ENCODE results near the gene FGF14.

The FGF14 gene

DNA sequence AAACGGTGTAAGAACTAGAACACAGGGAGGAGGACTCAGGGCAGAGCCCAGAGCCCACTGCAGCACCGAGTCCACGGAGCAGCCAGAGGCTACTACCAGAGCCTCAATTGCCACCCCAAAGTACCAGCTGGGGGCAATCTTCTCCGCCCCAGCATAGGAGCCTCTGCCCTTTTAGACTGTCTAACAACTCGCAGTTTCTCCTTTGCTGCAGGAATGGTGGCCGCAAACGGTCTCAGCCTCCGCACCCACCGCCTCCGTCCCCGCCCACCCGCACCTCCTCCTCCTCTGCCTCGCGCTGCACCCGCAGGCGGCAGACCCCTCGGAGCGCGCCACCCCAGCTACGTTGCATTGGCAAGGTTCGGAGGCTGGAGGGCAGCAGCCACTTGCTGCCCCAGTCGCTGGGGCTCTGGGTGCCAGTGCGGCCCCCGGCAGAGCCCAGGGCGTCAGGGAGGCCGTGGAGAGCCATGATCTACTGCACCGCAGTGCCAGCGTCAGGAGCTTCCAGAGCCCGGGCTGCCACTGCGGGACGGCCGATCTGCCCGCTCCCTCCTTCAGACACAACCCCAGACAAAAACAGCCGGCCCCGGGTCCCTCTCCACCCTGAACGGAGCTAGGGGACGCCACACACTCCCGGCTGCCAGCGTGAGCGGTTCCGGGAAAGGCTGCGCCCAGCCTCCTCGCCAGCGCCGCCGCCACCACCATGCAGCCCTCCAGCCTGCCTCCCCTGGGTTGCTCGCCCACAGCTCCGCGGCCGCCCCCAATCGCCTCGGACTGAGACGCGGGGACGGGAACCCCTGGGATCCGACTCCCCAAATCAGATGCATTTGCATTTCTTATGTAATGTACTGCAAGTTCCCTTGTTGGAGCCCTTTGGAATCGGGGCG lies 1.8 kb downstream of the FGF14 start:
- Histone ChIP-seq H3K27me3 (no peaks in the 10 kb centered on the region), H3K9me3 (0 out of 2 replicates have a peak, but pooled peaks cover 3% of the 10 kb centered on the region), H3K4me1 (no peaks in the 10 kb centered on the region), H3K9ac (no peak overlapping the region), H4K20me1 (no peaks in the 10 kb centered on the region), H3K27ac (no peak overlapping the region), H3K36me3 (no peaks in the 10 kb centered on the region), H3K4me2 (no peak overlapping the region), H3K4me3 (no peak overlapping the region)
- TF ChIP-seq Cebpa-rat (IDR thresholded peaks at IDR 0.05), result no peak

DNA sequence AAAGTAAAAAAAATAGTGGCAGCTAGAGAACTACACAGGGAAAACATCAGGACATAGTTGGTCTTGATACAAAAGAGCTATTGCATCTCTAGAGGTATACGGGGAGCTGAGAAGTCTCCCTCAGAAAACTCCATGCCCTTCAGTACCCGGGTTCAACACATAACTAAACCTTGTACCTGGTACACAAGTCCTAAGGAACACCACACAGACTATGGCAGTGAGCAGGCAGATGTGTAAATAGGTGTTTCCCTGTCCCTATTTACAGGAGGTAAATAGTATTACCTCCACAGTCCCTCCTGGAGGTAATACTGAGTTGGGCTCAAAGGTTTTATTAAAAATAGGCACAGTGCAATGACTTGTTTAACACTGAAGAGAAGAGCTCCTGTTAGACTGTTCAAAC lies 5.9 kb downstream of the FGF14 start:
- H3K4me3 ChIP-seq, result no peak overlapping the region
- no peak for TF ChIP-seq Cebpa-rat (IDR thresholded peaks at IDR 0.05)
- peaks cover 16% of the 10 kb centered on the region for H3K9me3 ChIP-seq
- H3K4me2 ChIP-seq, result no peak overlapping the region
- H3K27me3 ChIP-seq, result no peaks in the 10 kb centered on the region
- H3K36me3 ChIP-seq, result no peaks in the 10 kb centered on the region
- no peaks in the 10 kb centered on the region for H4K20me1 ChIP-seq
- no peak overlapping the region for H3K27ac ChIP-seq
- H3K9ac ChIP-seq, result no peak overlapping the region
- H3K4me1 ChIP-seq, result no peaks in the 10 kb centered on the region

DNA sequence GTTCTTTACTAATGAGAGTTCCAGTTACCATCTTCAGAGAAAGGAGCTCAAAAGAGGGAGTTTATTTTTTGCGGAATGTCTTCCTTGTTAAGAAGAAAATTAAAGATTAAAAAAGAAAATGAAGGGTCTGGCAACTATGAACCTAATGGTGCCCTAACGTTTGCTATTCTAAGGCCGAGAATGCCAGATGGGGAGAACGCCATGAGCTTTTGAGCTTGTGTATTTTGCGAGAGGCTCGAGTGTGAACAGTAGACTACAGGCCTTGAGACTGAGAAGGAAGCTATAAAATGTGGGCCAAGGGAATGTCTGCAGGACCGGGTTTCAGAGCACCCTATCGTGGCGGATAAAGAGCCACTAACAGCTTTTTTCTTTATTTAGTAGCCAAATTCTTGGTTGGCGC lies 6.7 kb downstream of the FGF14 start:
- Histone ChIP-seq H3K27me3 (no peaks in the 10 kb centered on the region), H3K9ac (no peak overlapping the region), H3K4me3 (no peak overlapping the region), H3K27ac (no peak overlapping the region), H3K36me3 (no peaks in the 10 kb centered on the region), H3K4me1 (no peaks in the 10 kb centered on the region), H3K9me3 (peaks cover 16% of the 10 kb centered on the region), H4K20me1 (no peaks in the 10 kb centered on the region), H3K4me2 (no peak overlapping the region)
- no peak for TF ChIP-seq Cebpa-rat (IDR thresholded peaks at IDR 0.05)

DNA sequence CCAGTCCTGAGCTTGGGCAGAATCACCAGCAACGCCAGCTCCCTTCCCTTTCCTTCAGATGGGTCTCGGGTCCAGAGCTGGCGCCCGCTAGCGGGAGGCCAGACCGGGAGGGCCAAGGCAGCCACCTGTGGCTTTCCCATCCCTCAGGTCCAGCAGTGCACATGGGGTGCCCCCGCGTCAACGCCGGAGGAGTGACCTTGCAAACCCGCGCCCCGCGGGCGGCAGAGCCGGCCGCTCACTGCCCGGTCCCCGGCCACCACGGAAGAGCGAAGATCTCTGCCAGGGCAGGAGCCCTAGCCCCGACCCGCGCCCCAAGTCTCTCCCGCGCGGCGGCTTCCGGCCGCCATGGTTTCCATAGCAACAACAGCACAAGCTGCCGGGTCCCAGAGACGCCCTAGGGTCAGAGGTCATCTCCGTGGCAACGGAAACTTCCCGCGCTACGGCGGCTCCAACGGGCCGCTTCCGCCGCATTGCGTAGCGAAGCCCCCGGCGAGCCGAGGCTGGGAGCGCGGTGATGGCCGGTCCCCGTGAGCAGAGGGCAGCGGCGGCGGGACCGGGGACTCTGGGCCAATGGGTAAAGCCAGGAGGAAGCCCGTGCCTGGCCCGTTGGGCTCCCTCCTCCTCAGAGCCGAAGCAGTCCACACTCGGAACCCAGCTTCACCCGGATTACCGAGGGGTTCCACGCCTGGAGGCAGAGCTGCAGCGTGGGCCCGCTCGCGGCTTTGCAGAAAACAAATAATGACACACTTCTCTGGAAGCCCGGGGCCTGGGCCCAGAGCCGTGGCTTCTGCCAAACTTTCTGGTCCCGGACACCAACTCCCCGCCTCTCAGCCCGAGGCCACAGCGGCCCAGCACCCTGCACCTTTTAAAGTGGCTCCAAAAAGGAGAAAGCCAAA lies 7.4 kb downstream of the FGF14 start:
- H3K4me2 ChIP-seq, result no peak overlapping the region
- H3K9me3 ChIP-seq, result peaks cover 16% of the 10 kb centered on the region
- no peak for TF ChIP-seq Cebpa-rat (IDR thresholded peaks at IDR 0.05)
- no peak overlapping the region for H3K9ac ChIP-seq
- no peak overlapping the region for H3K27ac ChIP-seq
- no peaks in the 10 kb centered on the region for H4K20me1 ChIP-seq
- H3K27me3 ChIP-seq, result no peaks in the 10 kb centered on the region
- H3K4me3 ChIP-seq, result no peak overlapping the region
- no peaks in the 10 kb centered on the region for H3K4me1 ChIP-seq
- no peaks in the 10 kb centered on the region for H3K36me3 ChIP-seq

DNA sequence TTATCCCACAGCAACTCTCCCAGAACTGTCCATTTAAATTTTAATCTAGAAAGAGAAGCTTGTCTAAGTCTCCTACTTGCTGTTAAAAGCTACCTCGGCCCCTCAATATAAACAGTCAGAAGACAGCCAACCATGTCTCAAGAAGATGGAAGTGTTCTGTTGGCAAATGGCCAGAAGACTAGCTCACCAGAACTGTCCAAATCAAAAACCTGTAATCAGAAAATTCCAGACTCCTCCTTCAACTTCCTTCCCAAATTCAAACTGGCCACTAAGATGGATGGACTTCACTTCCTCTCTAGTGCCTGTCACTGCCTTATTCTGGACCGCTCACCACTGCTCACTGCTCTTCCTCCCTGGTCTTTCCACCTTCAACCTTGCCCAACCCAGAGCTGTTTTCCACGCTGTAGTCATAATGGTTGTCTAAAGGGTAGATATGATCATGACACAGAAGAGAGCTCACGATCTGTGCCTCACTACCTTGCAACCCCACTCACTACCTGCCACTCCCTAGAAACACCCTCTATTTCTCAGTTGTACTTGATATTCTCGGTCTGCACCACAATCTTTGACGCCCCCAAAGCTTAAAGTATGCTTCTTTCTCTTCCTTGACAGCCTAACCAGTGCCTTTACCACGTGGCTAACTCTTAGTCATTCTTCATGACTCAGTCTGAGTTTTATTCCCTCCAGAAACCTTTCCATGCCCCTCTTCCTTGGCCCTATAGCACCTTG lies 9.2 kb downstream of the FGF14 start:
- Histone ChIP-seq H3K27ac (no peak overlapping the region), H3K4me1 (no peaks in the 10 kb centered on the region), H3K4me2 (no peak overlapping the region), H3K4me3 (no peak overlapping the region), H4K20me1 (no peaks in the 10 kb centered on the region), H3K9me3 (peaks cover 16% of the 10 kb centered on the region), H3K9ac (no peak overlapping the region), H3K36me3 (no peaks in the 10 kb centered on the region), H3K27me3 (no peaks in the 10 kb centered on the region)
- no peak for TF ChIP-seq Cebpa-rat (IDR thresholded peaks at IDR 0.05)

DNA sequence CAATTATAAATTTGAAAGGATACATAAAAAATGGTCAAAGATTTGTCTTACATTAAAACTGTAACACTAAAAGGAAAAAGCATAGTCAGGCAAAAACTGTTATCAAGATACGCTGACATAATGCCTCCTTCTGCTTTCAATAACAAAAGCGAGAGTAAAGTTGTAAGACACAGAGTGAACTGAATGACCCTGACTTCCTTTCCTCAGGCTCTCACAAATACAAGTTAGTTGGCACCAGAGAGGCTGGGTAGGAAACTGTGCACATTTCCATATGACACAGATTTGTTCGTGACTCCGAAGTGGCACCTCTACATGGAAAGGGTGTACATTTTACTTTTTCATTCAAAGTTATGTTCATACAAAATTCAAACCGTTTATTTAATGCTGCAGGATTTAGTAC lies 15.4 kb downstream of the FGF14 start:
- H3K4me1 ChIP-seq, result no peaks in the 10 kb centered on the region
- H3K27me3 ChIP-seq, result no peaks in the 10 kb centered on the region
- no peak for TF ChIP-seq Cebpa-rat (IDR thresholded peaks at IDR 0.05)
- H3K36me3 ChIP-seq, result no peaks in the 10 kb centered on the region
- no peak overlapping the region for H3K27ac ChIP-seq
- no peaks in the 10 kb centered on the region for H3K9me3 ChIP-seq
- H3K9ac ChIP-seq, result no peak overlapping the region
- H4K20me1 ChIP-seq, result no peaks in the 10 kb centered on the region
- H3K4me2 ChIP-seq, result no peak overlapping the region
- H3K4me3 ChIP-seq, result no peak overlapping the region

DNA sequence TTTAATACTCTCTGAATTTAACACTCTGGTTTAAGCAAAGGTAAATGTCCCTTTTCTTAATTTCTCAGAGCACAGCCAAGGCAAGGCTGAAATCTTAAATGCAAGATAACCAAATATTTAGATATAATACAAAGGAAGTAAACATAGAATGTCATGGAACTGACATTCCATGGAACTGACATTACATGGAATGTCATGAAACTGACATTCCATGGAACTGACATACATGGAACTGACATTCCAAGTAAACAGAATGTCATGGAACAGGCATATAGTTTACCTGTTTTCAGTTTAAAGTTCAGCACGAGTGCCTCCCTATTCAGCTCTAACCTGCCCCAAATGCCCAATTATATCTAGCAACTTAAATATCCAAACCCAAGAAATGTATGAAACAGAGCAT lies 21.8 kb downstream of the FGF14 start:
- Histone ChIP-seq H3K4me1 (no peaks in the 10 kb centered on the region), H3K36me3 (no peaks in the 10 kb centered on the region), H3K9ac (no peak overlapping the region), H3K9me3 (no peaks in the 10 kb centered on the region), H3K4me2 (no peak overlapping the region), H3K27me3 (no peaks in the 10 kb centered on the region), H3K4me3 (no peak overlapping the region), H4K20me1 (no peaks in the 10 kb centered on the region), H3K27ac (no peak overlapping the region)
- TF ChIP-seq Cebpa-rat (IDR thresholded peaks at IDR 0.05), result no peak

DNA sequence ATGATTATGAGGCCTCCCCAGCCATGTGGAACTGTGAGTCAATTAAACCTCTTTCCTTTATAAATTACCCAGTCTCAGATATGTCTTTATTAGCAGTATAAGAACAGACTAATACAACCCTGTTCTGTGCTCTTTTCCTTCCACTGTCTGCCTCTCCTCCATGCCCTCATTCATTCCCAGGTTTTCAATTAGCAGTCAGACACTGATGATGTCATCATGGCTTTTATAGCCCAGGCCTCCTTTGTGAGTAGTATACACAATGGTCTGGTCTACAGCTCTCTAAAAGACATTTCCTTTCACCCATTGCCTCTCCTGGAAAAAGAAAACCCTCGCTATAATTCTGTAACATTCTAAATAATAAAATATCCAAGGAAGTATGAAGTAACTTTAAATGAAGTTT lies 25.5 kb downstream of the FGF14 start:
- no peaks in the 10 kb centered on the region for H3K9me3 ChIP-seq
- no peak overlapping the region for H3K4me2 ChIP-seq
- H3K4me1 ChIP-seq, result no peaks in the 10 kb centered on the region
- H3K36me3 ChIP-seq, result no peaks in the 10 kb centered on the region
- H3K4me3 ChIP-seq, result no peak overlapping the region
- H3K27ac ChIP-seq, result no peak overlapping the region
- H3K9ac ChIP-seq, result no peak overlapping the region
- no peak for TF ChIP-seq Cebpa-rat (IDR thresholded peaks at IDR 0.05)
- H3K27me3 ChIP-seq, result no peaks in the 10 kb centered on the region
- H4K20me1 ChIP-seq, result no peaks in the 10 kb centered on the region

DNA sequence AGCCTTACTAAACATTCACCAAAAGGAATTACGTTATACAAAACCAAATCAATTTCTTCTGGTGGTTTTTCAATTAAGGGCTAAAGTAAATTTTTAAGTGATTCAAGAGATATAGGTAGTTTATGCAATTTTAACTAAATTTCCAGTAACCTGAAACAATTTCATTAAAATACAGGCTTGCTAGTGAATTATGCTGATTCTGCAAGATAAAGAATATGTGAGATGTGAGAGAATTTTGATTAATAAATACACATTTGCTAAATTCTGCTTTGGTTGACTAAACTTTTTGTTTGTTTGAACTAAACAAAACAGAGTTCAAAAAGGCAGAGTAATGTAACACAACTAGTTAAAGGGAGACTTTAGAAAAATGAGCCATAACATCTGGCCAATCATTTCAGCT lies 27.1 kb downstream of the FGF14 start:
- H3K27ac ChIP-seq, result no peak overlapping the region
- no peak for TF ChIP-seq Cebpa-rat (IDR thresholded peaks at IDR 0.05)
- no peaks in the 10 kb centered on the region for H3K9me3 ChIP-seq
- no peaks in the 10 kb centered on the region for H3K36me3 ChIP-seq
- H3K4me2 ChIP-seq, result no peak overlapping the region
- H3K9ac ChIP-seq, result no peak overlapping the region
- no peak overlapping the region for H3K4me3 ChIP-seq
- no peaks in the 10 kb centered on the region for H4K20me1 ChIP-seq
- H3K27me3 ChIP-seq, result no peaks in the 10 kb centered on the region
- no peaks in the 10 kb centered on the region for H3K4me1 ChIP-seq

Measured in BLaER1 (cell line).